Left lung (tissue), 10 donors: Measurements from ENCODE around the gene TINAGL1. TPM values are rescaled to one million over a fixed set of nuclear protein-coding genes. Genes with fewer than 3 reads are reported as not detected.
A peak's percentile ranks its signal among the peaks of the same experiment; 100 is the strongest.

ENCODE experiments used
- ATAC-seq: fragments of 200-7000 bp; cut with Tn5 transposase; one replicate; pipeline ENCODE4 v1.9.1; 2020; ENCODE audit warnings: moderate library complexity
- DNase-seq, 4 donors: peaks; one replicate each; pipeline ENCODE4 v3.0.0-alpha.2; 2013 to 2020
- H3K27ac ChIP-seq, 2 donors: fragments of 200-600 bp; sonication (generic) in 1 of 2; one replicate each; pipeline versions ENCODE4 v1.5.0 to v1.8.0; 2020 to 2021
- H3K27me3 ChIP-seq, 2 donors: fragments of 200-600 bp; sonication (generic) in 1 of 2; one replicate each; pipeline versions ENCODE4 v1.5.0 to v1.8.0; 2020 to 2021
- H3K36me3 ChIP-seq, 2 donors: fragments of 200-600 bp; sonication (generic) in 1 of 2; one replicate each; pipeline versions ENCODE4 v1.5.0 to v1.8.0; 2020 to 2021
- H3K4me1 ChIP-seq, 2 donors: fragments of 200-600 bp; one replicate each; pipeline ENCODE4 v1.8.0; 2021
- H3K4me3 ChIP-seq, 2 donors: fragments of 200-600 bp; sonication (generic) in 1 of 2; one replicate each; pipeline versions ENCODE4 v1.5.0 to v1.8.0; 2020 to 2021; ENCODE audit warnings: mild to moderate bottlenecking in 1 of 2
- H3K9me3 ChIP-seq, 2 donors: fragments of 200-600 bp; sonication (generic) in 1 of 2; one replicate each; pipeline versions ENCODE4 v1.5.0 to v1.8.0; 2020 to 2021
- CTCF ChIP-seq, 2 donors: fragments of 200-600 bp; sonication (generic) in 1 of 2; IDR thresholded peaks; one replicate each; pipeline versions ENCODE4 v1.5.0 to v1.8.0; 2021; ENCODE audit warnings: antibody characterized with exemption in 2 of 2
- intact Hi-C, 2 donors: fragments of 100-400 bp; cut with DNase I; formaldehyde crosslinking; loops; one replicate each; pipeline versions ENCODE4 v1.11.2 to v1.14.2; 2022
- polyA plus RNA-seq, 6 donors: library from polyadenylated mRNA; unstranded; fragments of 120-200 nt; gene quantifications; one replicate each; pipeline ENCODE4 v1.2.1, GENCODE V29; 2013; ENCODE audit not compliant: insufficient read length in 6 of 6
- total RNA-seq, 2 donors: library from RNA; stranded (reverse); fragmentation: NEBNext Ultra II Directional; extraction: Animal tissue kit (Norgen Biotek cat#: 25700); gene quantifications; one replicate each; pipeline ENCODE4 v1.2.1, GENCODE V29; 2021
- donor health status: DM: no; HTN: yes; CAD: no.
- donor health status: DM: no; HTN: no; CAD: no.

Gene TINAGL1
- total and polyA plus RNA-seq, 8 donors, result 34.0 to 106 (median 48.9) TPM

GRCh38 chr1:31607360-31607759 is 31.0 kb downstream of the TINAGL1 start:
- no peak for TF ChIP-seq CTCF (IDR thresholded peaks at IDR 0.05)
- no peak for ATAC-seq
- intact Hi-C loops, result no loop called here

GRCh38 chr1:31609514-31610118 is 33.3 kb downstream of the TINAGL1 start:
- intact Hi-C loops, result no loop called here
- no peak overlapping the region for H3K4me3 ChIP-seq
- no peaks in the 10 kb centered on the region for H3K9me3 ChIP-seq
- no peak overlapping the region for H3K27ac ChIP-seq
- no peaks in the 10 kb centered on the region for H3K27me3 ChIP-seq
- H3K36me3 ChIP-seq, result no peaks in the 10 kb centered on the region
- TF ChIP-seq CTCF (IDR thresholded peaks at IDR 0.05), result no peak
- no peaks in the 10 kb centered on the region for H3K4me1 ChIP-seq
- DNase-seq (no peak), ATAC-seq (no peak)

More at GRCh38 chr1:31607360-31607759, 31.0 kb downstream of the TINAGL1 start:
- H3K36me3 ChIP-seq, result no peaks in the 10 kb centered on the region
- H3K4me1 ChIP-seq, result no peaks in the 10 kb centered on the region
- H3K4me3 ChIP-seq, result no peak overlapping the region
- no peaks in the 10 kb centered on the region for H3K27me3 ChIP-seq
- no peak for DNase-seq
- no peaks in the 10 kb centered on the region for H3K9me3 ChIP-seq
- no peak overlapping the region for H3K27ac ChIP-seq

DNA sequence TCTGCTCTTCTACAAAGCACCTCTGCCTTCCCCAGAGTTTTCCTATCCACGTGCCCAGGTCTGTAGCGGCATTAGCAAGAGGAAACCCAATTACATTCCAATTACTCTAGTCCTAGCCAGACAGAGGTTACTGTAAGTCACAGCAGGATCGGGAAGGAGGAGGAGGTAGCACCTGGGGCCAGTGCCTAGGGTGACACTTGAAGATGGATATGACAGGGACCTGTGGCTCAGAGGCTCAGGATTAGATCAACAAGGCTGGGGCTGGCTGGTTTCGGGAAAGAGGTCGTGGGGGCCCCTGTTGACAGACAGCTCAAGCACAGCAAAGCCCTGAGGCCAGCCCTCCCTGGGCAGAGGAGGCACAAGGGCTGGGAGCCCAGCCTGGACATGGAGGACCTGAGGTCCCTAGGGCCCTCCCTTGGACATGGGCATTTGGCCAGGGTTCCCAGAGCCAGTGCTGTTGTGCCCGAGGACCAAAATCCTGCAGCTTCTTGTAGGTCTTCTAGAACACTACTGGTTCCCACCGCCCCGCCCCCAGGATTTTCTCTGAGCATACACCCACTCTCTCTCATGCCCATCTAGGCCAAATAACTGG is 38.2 kb downstream of the TINAGL1 start:
- H3K4me1 ChIP-seq, result peaks cover 0 to 8% of the 10 kb centered on the region in 2 donors
- ATAC-seq, result no peak
- H3K36me3 ChIP-seq, result no peaks in the 10 kb centered on the region
- H3K27me3 ChIP-seq, result peaks cover 7 to 35% of the 10 kb centered on the region in 2 donors
- H3K27ac ChIP-seq, result no peak overlapping the region
- no peaks in the 10 kb centered on the region for H3K9me3 ChIP-seq
- no peak for TF ChIP-seq CTCF (IDR thresholded peaks at IDR 0.05)
- peak in 1 of 4 donors; percentile 60 for DNase-seq
- intact Hi-C loops, result no loop called here
- no peak overlapping the region for H3K4me3 ChIP-seq

GRCh38 chr1:31615414-31615813 is 39.1 kb downstream of the TINAGL1 start:
- Histone ChIP-seq H3K36me3 (no peaks in the 10 kb centered on the region), H3K4me1 (peaks cover 0 to 8% of the 10 kb centered on the region in 2 donors), H3K9me3 (no peaks in the 10 kb centered on the region), H3K4me3 (no peak overlapping the region), H3K27ac (no peak overlapping the region), H3K27me3 (peaks cover 7 to 35% of the 10 kb centered on the region in 2 donors)
- TF ChIP-seq CTCF (IDR thresholded peaks at IDR 0.05), result no peak
- DNase-seq (no peak), ATAC-seq (no peak)
- intact Hi-C loops, result no loop called here

DNA sequence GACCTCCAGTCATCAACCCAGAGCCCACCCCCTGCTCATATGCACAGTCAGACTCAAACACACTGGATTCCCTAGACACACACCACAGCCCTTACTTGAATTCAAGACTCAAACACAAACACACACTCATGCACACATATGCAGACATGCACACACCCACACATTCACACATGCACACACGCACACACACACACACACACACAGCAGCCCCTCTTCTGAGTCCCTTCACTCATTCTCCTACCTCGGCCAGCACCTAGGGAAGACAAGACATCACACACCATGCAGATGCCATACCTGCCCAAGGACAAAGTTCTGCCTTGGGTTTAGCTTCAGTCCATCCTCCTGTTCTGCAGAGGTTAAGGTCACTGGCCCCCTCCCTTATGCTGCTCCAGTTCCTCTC is 39.6 kb downstream of the TINAGL1 start:
- ATAC-seq (no peak), DNase-seq (no peak)
- no peaks in the 10 kb centered on the region for H3K9me3 ChIP-seq
- no peak for TF ChIP-seq CTCF (IDR thresholded peaks at IDR 0.05)
- H3K27ac ChIP-seq, result no peak overlapping the region
- intact Hi-C loops, result no loop called here
- H3K4me1 ChIP-seq, result peaks cover 0 to 8% of the 10 kb centered on the region in 2 donors
- peaks cover 7 to 35% of the 10 kb centered on the region in 2 donors for H3K27me3 ChIP-seq
- H3K36me3 ChIP-seq, result no peaks in the 10 kb centered on the region
- H3K4me3 ChIP-seq, result no peak overlapping the region
